ENCODE measurements around the gene OTUD7B.
"Not testable (repeated sequence)": the region's sequence is repeated elsewhere in the genome, so short reads cannot be mapped to it uniquely, and the experiment has no call there.

The OTUD7B gene

DNA sequence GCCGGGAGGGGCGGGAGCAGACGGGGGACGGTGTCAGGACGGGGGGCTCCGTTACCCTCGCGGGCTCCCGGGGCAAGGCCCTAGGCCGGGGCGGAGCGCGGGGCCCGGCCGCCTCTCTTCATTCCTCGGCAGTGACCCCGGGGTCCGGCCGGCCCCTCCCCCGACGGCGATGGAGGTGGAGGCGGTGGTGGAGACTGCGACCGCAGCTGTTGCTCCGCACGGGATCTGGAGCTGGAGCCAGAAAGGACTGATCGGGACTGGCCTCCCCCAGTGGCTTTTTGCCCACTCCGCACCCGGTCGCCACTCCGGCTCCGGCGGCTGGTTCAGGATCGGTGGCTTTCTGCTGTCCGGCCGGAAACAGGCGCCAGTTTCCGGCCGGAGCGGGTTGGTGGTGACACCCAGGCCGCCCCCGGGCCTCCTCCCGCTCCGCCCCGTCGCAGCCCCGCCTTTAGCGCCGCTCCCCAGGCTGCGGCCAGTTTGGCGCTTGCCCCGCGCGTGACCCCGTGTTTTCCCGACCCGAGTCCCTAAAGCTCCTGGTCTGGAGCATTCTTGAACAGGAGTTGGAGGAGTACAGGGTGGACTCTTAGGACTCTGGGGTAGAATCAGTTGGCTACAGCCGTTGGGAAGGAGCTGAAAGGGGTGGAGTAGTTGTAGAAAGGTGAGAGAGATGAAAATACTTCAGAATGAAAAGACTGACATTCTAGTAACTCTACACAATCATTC lies at the start of gene OTUD7B:
TSS of gene OTUD7B (minus strand) at position 334 of the 723 bp plus-strand sequence. CDS start 33,216 bp downstream, outside the sequence.
- peak; percentile 75 for DNase-seq

DNA sequence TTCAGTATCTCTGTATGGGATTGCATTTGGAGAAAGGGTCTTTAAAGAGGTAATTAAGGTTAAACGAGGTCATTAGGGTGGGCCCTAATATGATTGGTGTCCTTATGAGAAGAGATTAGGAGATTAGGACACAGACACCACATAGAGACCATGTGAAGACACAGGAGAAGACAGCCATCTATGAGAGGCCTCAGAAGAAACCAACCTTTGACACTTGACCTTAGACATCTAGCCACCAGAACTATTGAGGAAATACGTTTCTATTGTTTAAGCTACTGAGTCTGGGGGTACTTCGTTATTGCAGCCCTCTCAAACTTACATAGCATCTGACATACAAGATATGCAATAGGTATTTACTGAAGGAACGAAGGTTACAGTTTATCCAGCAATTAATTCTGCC lies 49.7 kb upstream of the OTUD7B start:
- DNase-seq, result no peak

DNA sequence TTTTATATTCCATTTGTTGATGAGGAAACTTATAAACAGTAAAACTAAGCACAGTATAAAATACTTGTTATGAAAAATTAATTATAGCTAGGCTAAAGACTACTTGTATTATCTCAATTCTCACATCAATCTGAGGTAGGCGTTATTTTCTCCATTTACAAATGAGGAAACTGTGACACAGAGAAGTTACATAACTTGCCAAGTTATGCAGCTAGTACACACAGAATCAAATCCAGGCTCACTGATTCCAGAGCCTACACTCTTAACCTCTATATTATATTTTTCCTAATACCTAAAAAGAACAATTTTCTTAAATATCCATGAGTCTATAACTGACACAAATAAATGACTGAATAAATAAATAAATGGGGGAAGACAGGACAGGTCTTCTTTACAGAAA lies 45.9 kb upstream of the OTUD7B start:
- DNase-seq, result no peak

- not testable (repeated sequence) for DNase-seq
Measured at GRCh38 chr1:150055507-150055906, 45.0 kb upstream of the OTUD7B start.

DNA sequence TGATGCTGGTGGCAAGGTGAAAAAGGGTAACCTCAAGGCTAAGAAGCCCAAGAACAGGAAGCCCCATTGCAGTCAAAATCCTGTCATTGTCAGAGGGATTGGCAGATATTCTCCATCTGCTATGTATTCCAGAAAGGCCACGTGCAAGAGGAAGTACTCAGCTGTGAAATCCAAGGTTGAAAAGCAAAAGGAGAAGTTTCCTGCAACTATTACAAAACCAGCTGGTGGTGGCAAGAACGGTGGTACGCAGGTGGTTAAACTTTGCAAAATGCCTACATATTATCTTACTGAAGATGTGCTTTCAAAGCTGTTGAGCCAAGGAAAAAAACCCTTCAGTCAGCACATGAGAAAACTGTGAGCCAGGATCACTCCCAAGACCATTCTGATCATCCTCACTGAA lies 43.4 kb upstream of the OTUD7B start:
- DNase-seq, result no peak

DNA sequence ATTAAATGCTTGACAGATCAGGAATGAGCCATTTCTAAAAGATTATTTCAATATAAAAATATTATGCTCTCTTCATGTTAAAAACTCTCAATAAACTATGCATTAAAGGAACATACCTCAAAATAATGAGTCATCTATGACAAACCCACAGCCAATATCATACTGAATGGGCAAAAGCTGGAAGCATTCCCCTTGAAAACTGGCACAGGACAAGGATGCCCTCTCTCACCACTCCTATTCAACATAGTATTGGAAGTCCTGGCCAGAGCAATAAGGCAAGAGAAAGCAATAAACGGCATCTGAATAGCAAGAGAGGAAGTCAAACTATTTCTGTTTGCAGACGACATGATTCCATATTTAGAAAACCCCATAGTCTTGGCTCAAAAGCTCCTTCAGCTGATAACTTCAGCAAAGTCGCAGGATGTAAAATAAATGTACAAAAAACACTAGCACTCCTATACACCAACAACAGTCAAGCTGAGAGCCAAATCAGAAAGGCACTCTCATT lies 41.4 kb upstream of the OTUD7B start:
- DNase-seq, result not testable (repeated sequence)

GRCh38 chr1:150051089-150051373 lies 40.5 kb upstream of the OTUD7B start:
- no peak for DNase-seq

DNA sequence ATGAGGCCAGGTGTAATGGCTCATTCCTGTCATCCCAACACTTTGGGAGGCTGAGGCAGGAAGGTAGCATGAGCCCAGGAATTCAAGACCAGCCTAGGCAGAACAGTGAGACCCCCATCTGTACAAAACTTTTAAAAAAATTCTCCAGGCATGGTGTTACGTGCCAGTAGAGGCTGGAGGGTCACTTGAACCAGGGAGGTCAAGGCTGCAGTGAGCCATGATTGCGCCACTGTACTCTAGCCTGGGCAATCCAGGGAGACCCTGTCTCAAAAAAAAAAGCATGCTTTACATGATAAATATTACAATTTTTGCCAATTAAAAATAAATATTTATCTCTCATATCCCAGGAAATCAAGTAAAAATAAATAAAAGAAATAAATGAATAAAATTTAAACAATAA lies 39.4 kb upstream of the OTUD7B start:
- DNase-seq, result no peak

DNA sequence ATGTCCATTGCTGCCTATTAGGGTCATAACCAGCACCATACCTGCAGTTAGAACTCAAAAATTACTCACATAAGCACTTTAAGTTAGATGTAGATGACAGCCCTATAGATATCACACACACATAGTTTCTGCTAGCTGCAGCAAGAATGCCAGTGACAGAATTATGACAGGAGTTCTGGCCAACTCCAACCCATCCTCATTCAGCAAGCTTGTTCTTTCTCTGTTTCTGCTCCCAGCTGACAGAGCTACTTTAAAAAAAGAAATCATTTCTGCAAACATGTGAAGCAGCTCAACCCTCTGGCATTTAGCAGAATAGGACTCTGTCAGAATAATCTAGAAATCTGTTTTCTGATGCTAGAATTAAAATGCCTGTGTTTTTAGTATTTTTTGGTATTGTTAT lies 23.8 kb upstream of the OTUD7B start:
- no peak for DNase-seq

- DNase-seq, result no peak
Measured at GRCh38 chr1:150028322-150028721, 17.8 kb upstream of the OTUD7B start.

GRCh38 chr1:150024156-150024555 lies 13.6 kb upstream of the OTUD7B start:
- DNase-seq, result no peak

- DNase-seq, result no peak
Measured at GRCh38 chr1:150022357-150022756, 11.8 kb upstream of the OTUD7B start.

- no peak for DNase-seq
Measured at GRCh38 chr1:150021191-150021694, 10.7 kb upstream of the OTUD7B start.

DNA sequence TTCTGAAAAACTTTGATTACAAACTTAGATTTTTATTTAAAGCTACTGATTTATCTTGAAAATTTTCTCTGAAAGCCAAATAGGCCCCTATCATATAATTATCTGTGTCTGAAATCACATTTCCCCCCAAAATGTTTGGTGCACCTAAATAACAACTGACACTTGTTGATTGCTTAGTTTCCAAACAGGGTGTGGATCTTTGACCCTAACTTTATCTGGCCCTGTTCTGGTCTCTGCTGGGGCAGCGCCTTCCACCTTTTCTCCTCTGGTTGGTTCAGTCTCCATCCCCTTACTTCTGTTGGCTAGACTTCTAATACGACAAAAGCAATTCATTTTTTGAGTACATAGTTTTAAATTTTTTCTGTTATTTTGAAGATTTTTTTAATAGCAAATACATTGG lies 10.2 kb upstream of the OTUD7B start:
- DNase-seq, result no peak

DNA sequence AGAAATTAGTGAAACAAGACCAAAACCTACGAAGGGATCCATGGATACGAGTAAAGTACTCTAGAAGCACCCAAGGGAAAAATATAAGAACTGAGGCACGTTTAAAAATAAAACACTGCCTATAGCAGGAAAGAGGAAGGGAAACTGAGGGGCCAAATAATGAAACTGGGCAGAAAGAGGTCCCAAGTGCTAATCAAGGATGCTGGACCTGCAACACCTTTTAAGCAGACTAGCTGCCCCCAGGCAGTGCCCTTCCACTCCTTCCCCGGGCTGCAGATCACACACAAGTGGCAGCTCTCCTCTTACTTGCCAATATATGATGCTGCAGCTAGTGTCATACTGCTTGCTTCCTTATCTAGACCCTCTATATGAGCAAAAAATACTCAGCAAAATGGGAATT lies 7.6 kb upstream of the OTUD7B start:
- no peak for DNase-seq

DNA sequence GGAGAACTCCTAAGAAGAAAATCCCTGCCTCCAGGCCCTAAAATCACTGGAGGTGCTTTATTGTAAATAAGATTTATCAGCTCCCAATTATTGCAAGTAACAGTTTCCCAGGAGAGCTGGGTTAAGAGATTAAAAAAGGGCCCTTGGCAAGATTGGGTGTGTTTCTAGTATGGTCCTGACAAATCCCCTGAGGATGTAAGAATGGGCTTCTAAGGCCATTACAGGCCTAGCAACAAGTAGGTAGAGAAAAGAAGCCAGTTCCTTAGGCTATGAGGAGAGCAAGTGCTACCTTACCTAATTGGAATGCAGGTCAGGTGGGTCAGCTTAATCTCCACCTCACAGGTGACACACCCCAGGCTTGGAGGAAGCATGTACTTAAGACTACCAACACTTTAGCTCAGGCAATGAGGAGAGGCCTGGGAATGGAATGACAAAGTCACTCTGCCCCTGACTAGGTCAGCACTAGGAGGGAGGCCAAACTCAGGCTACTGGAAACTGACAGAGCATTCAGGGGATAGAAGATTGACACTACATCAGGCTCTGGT lies 6.8 kb upstream of the OTUD7B start:
- no peak for DNase-seq

GRCh38 chr1:150015651-150016131 lies 5.2 kb upstream of the OTUD7B start:
- no peak for DNase-seq

GRCh38 chr1:150012611-150013010 lies 2.1 kb upstream of the OTUD7B start:
- DNase-seq, result no peak

DNA sequence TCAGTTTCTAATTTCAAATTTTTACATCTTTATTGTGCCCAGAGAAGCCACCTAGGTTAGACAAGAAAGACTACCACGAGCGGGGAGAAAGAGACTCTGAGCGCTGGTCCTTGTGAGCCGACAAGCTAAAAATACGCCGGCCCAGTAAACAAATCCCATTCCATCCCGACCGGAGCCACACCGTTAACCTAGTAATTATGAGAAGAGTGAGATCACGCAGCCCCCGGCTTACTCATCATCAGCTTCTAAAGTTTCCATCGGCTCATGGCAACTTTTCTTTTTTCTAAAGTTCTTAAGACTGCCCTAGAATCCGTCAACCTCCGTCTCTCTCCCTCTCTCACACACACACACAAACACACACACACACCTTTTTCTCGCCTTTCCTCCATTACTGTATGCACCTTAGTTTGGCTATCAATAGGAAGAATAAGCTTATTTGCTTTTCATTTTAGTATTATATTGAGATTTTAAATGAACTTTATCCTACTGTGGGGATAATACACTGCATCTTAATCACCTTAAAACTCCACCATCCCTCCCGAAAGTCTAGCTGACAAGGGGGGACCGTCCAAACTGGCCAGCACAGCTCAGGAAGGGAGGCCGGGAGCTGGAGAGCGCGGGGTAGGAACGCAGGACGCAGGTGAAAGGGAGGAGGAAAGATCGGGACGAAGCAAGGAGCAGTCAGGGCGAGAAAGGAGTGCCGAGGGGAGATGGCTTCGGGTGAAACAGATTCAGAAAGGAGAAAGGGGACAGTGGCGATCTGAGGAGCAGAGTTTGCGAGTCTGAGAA lies 728 bp downstream of the OTUD7B start:
- DNase-seq, result peak; percentile 46

DNA sequence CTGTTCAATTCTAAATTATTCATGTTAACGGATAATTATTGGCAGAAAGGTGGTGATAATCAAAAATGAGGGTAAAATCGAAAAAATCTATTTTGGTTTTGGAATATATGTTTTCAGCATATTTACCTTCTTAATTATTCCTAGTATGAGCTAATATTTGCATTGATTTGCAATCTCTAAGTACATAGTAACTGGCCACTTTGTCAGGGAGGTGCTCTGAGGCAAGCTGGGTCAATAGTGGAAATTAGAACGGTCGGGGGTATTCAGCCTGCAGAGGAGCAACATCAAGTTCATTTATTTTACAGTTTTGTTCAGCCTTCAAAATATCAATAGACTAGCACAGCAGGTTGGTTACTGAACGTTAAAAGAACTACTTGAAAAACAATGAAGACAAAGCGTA lies 1.8 kb downstream of the OTUD7B start:
- DNase-seq, result no peak

GRCh38 chr1:150006881-150007421 lies 3.6 kb downstream of the OTUD7B start:
- DNase-seq, result no peak

DNA sequence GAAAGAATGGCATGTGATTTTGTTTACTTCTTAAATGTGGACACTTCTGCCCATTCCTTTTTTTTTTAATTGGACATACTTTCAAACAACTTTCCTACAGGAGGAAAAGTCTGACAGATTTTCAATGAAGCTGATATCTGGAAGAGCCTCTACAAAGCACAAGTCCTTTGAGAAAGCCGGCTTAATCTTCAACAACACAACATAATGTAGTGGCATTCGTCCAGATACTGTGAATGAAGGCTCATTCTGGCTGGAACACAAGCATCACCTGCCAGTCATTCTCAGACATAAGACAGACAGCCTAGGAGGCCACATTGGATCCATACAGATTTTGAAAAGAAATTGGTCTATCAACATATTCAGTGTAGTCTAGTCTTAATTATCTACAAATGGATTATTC lies 4.9 kb downstream of the OTUD7B start:
- DNase-seq, result no peak

GRCh38 chr1:150003801-150004200 lies 6.7 kb downstream of the OTUD7B start:
- no peak for DNase-seq

DNA sequence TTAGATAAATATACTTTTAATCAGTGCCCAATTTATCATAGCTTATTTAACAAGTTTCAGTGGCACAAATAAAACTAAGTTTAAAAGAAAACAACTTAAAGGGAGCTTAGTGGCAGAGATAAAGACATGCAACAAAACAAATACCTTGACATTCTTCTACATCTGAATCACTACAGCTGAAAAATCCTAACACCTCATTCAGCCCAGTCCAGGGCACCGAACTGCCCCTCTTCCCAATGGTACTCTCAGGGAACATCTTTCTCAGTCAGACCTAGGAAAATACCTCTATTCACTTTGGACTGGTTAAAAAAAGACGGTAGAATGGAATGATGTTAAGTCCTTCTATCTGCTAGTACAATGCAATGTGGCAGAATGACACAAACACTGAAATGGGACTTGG lies 8.3 kb downstream of the OTUD7B start:
- DNase-seq, result no peak
